Left lobe of liver (tissue), 2 donors: ENCODE data around the gene ZNF628. TPM values are rescaled to one million over a fixed set of nuclear protein-coding genes. Genes with fewer than 3 reads are reported as not detected.
"Not testable (repeated sequence)": the region's sequence is repeated elsewhere in the genome, so short reads cannot be mapped to it uniquely, and the experiment has no call there.

Experiments
- ATAC-seq: fragments of 200-7000 bp; cut with Tn5 transposase; one replicate; pipeline ENCODE4 v1.9.1; 2020; ENCODE audit warnings: mild to moderate bottlenecking, moderate library complexity
- DNase-seq: peaks from one replicate; pipeline ENCODE4 v3.0.0-alpha.2; 2020; ENCODE audit warnings: low spot score
- total RNA-seq: library from RNA; stranded (reverse); gene quantifications from one replicate; pipeline ENCODE4 v1.2.1, GENCODE V29; 2021
- donor health status: DM: no; HTN: no; CAD: no; lungs with moderate emphysema.
- donor health status: DM: no; HTN: yes; CAD: no.

The ZNF628 gene
- total RNA-seq, 1 donor from 2014 or later, result 5.3 TPM

DNA sequence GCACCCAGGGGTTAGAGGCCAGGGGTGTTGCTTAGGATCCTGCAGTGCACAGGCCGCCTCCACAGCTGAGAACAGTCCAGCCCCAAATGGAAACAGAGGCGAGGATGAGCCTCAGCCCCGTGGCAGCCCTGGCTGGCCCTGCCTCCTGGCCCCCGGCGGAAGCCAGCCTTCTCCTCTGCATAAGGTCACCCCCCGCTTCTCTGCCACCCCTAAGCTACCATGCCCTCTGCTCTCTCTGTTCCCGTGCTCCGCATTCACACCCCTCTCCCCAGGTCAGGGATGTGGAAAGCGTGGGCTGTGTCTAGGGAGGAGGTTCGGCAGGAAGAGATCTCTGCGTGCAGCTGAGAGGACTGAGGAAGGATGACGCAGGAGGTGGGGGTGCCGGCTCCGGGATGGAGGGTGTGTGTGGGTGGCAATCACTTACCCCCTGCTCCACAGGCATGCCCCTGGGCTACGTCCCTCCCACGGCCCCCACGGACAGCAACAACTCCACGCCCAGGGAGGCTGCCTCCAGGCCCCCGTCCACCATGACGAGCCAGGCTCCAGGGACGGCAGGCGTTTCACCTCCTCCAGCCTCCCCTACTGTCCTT lies 17.9 kb downstream of the ZNF628 start:
- ATAC-seq, result peak; percentile 35
- DNase-seq, result no peak

DNA sequence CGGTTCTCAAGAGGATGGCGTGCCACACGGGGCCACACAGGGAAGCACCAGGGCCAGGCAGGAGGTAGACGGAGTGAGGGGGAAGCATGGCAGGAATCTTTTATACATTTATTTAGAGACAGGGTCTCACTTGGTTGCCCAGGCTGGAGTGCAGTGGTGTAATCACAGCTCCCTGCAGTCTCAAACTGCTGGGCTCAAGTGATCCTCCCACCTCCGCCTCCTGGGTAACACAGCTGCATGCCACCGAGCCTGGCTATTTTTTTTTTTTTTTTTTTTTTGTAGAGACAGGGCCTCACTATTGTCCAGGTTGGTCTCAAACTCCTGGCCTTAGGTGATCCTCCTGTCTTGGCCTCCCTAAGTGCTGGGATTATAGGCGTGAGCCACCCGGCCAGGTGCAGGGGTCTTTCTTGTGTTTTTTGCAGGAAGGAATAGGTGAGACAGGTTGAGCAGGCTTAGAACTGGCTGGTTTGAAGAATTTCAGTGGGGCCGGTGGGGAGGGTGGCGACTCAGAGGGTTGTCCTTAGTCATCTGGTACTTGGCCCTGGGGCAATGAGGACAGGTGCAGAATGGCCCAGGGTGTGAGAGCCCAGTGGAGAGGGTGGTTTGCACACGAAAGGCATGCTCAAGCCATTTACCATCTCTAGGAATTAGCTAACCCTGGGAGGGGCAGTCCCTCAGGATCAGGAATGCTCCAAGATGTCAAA lies 19.4 kb downstream of the ZNF628 start:
- DNase-seq (no peak), ATAC-seq (no peak)

DNA sequence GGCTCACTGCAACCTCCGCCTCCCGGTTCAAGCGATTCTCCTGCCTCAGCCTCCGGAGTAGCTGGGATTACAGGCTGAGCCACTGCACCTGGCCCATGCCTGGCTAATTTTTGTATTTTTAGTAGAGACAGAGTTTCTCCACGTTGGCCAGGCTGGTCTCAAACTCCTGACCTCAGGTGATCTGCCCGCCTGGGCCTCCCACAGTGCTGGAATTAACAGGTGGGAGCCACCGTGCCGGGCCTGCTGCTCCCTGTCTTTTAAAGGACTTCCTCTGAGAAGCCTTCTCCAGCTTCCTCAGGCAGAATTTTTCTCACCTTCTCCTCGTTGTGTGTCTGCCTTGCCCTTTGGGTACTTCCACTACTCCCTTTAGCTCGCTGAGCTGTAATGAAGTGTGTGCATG lies 20.4 kb downstream of the ZNF628 start:
- DNase-seq, ATAC-seq: not testable (repeated sequence)

DNA sequence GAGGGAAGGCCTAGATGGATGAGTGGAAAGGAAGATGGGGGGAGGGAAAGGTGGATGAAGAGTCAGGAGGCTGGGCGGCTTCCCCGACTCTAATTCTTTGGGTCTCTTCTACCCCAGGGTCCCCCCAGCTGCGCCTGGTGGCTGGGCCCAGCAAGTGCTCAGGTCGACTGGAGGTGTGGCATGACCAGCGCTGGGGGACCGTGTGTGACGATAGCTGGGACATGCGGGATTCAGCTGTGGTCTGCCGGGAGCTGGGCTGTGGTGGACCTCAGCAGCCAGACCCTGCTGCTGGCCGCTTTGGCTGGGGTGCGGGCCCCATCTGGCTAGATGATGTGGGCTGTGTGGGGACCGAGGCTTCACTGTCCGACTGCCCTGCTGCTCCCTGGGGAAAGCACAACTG lies 21.3 kb downstream of the ZNF628 start:
- ATAC-seq (no peak), DNase-seq (no peak)

DNA sequence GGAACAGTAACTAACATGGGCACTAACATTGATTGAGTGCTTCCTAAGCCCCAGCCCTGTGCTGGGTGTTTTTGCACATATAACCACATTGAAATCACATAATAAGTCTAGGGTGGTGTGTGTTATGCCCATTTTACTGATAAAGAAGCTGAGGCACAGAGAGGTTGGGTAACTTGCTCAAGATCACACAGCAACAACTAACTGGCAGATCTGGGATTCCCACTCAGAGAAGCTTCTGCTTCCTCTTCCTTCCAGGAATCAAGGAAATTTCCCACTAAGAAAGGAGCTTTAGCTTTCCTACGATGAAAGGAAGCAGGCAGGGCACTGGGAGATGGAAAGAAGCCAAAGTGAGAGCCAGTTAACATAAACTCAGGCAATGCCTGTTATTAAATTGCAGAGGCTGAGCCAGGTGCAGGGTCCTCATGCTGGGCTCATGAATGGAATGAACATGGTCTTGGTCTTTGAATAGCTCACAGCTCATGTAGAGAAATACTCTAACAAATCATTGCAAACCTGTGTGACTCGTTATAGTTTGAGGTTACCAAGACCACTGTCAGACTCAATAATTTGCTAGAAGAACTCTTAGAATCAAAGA lies 21.9 kb downstream of the ZNF628 start:
- no peak for DNase-seq
- ATAC-seq, result no peak

DNA sequence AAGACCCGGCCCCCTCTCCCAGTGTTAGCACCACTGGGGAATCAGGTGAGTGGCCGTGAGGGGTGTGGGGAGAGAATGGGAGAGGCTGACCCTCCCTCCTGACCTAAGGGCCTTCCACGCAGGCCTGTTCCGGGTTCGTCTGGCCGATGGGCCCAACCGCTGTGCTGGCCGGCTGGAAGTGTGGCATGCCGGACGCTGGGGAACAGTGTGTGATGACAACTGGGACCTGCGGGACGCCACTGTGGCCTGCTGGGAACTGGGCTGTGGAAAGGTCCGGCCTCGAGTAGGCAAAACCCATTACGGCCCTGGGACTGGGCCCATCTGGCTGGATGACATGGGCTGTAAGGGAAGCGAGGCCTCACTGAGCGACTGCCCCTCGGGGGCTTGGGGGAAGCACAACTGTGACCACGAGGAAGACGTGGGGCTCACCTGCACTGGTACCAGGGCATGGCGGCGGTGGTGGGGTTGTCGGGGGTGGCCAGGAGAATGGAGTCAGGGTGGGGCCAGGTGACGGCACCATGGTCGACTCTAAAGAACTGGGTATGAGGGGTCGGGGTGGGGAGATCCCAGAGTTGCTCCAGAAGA lies 24.0 kb downstream of the ZNF628 start:
- ATAC-seq (no peak), DNase-seq (no peak)

DNA sequence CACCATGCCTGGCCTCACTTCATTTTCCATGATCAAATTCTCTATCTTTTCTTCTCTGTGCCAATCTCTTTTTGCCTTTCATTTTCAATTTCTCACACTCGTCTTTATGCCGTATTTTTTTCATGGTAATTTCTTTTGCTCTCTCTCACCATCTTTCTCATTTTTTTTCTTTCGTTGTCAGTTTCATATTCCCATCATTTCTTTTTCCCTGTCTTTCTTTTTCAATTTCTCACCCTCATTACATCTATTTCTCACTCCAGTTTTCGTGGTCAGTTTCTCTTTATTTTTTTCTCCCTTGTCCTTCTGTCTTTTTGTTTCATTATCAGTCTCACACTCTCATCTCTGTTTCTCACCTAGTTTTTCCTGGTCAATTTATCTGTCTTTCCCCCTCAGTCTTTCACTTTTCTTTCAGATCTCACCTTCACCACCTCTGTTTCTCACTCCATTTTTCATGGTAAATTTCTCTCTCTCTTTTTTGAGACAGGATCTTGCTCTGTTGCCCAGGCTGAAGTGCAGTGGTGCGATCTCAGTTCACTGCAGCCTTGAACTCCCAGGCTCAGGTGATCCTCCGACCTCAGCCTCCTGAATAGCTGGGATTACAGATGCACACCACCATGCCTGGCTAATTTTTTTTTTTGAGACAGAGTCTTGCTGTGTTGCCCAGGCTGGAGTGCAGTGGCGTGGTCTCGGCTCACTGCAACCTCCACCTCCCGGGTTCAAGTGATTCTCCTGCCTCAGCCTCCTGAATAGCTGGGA lies 26.0 kb downstream of the ZNF628 start:
- no peak for ATAC-seq

DNA sequence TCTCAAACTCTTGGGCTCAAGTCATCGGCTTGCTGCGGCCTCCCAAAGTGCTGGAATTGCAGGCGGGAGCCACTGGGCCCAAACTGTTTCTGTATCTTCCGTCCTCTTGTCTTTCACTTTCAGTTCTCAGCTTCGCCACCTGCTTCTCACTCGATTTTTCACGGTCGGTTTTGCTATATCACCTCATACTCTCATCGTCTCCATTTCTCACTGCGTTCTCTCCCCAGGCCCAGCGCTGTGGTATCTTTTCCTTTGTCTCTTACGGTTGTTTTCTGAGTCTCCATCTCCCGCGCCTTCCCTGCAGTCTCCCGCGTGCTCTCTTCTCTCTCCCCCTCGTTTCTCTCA lies 26.7 kb downstream of the ZNF628 start:
- no peak for DNase-seq
- ATAC-seq, result no peak

More for the DNA sequence above, 26.0 kb downstream of the ZNF628 start:
- DNase-seq, result no peak

DNA sequence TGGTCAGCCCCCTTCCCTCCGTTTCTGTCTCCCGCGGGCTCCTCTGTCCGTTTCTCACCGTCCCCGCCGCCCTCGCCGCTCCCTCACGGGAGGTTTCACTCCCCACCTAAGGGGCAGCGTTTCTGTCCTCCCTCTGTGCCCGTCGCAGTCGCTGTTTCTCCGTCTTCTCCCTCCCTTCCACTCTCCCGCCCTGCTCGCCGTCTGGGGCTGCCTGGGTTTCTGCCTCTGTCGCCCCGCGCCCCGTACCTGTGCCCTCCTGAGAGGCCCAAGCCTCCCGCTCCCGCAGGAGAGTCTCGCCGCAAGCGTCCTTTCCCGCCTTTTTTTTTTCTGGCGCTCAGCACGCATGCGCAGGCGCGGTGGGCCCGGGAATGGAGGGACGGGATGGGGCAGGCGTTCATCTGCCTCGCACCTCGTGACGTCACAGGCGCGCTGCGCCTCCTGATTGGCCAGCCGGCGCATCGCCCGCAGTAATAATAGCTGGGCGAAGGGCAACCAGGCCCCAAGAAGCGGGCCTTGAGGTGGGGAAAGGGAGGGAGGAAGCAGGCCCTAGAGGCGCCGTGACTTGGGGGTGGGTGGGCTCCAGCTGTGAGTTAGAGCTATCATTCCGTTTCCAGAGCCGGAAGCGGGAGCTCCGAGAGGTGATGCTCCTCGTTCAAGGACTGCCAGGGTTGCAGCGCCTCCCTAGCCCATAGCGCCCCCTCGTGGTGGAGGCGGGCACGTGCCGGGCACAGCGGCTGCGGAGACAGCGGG lies 27.3 kb downstream of the ZNF628 start:
- ATAC-seq, result peak; percentile 94
- peak; percentile 82 for DNase-seq

DNA sequence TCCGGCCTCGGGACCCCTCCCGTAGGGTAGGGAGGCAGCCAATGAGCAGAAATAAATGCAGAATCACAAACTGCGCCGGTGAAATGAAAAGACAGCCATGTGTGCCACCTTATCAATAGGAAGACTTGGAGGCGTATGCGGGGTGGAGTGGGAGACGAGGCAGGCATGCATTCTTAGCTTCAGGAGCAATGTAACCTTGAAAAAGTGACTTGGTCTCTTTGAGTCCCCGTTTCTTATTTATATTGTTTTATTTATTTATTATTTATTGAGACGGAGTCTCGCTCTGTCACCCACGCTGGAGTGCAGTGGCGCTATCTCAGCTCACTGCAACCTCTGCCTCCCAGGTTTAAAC lies 27.8 kb downstream of the ZNF628 start:
- ATAC-seq (no peak), DNase-seq (no peak)

DNA sequence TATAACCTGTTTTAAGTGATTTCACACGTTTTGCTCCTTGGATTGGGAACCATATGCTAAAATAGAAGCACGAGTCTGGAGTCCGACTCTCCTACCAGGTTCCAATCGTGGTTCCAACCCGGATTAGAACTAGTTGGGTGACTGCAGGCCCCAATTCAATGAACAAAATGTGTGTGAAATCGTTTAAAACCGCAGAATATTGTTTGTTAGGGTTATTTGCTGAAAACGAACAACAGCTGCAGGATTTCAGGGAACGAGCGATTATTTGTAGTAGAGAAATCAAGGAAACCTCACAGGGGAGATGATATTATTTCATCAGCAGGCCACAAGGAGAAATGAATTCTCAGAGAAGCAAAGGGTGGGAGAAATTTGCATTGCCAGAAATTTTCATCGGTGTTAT lies 28.6 kb downstream of the ZNF628 start:
- DNase-seq (no peak), ATAC-seq (no peak)

DNA sequence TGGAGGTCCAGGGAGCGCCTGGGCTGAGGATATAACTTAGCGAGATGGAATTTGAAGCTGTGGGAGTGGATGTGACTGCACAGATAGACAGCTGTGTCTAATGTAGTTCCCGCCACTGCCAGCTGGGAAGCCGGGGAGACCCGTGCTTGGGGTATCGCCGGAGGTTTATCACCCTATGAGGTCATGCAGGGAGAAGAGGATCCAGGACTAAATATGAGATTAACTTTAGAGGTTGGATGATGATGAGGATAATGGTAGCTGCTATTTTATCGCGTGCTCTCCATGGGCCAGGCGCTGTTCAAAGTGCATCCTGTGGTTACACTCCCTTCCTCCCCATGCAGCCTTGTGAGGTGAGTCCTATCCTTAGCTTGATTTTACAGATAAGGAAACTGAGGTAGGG lies 31.7 kb downstream of the ZNF628 start:
- ATAC-seq (no peak), DNase-seq (no peak)

DNA sequence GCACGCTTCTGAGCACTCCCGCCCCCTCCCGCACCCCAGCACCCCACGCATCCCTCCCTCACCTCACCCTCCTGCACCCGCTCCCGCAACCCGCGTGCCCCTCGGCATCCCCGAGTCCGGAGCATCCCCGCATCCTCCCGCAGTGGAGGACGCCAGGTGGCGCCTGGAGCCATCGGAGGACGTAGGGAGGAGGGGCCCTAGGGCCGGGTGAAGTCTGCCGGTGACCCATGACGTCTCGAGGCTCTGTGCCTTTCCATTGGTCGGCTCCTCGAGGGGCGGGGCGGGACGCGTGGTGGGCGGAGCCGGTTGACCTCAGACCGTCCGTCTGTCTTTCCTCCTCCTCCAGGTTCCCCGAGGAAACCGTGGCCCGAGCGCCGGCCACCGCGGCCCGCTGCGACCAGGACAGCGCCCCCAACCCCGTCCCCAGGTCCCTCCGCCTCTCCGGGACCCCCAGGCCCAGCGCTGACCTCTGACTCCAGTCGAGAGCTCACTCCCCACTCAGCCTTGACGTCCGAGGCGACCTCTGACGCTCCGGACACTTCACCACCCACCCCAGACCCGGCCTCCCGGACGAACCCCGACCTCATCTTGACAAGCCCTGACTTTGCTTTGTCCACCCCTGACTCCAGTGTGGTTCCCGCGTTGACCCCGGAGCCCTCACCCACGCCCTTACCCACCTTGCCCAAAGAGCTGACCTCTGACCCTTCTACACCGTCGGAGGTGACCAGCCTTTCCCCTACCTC lies 40.6 kb downstream of the ZNF628 start:
- ATAC-seq (peak; percentile 100), DNase-seq (peak; percentile 95)

DNA sequence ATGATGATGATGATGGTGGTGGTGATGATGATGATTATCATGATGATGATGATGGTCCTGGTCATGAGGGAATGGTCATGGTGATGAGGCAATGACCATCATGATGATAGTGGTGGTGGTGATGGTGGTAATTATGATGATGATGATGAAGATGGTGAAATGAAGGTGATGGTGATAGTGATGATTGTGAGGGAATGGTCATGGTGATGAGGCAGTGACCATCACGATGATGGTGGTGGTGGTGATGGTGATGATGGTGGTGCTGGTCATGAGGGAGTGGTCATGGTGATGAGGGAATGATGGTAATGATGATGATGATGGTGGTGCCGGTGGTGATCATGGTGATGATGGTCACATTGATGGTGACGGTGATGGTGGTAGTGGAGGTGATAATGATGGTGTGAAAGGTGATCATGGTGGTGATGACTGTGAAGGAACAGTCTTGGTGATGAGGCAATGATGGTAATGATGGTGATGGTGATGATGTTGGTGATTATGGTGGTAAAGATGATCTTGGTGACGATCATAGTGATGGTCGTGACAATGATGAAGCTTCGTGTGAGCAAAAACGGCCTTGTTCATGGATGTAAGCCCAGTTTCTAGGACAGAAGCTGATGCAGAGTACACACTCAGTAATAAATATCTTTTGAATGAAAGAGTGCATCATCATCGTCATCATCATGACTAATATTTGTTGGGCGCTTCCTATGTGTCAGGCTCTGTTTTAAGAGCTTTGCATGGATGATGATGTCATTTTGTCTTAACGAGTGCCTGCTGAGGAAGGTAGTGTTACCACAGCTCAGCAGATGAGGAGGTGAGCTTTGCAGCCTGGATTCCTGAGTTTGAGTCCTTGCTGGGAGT lies 43.3 kb downstream of the ZNF628 start:
- DNase-seq (no peak), ATAC-seq (no peak)

DNA sequence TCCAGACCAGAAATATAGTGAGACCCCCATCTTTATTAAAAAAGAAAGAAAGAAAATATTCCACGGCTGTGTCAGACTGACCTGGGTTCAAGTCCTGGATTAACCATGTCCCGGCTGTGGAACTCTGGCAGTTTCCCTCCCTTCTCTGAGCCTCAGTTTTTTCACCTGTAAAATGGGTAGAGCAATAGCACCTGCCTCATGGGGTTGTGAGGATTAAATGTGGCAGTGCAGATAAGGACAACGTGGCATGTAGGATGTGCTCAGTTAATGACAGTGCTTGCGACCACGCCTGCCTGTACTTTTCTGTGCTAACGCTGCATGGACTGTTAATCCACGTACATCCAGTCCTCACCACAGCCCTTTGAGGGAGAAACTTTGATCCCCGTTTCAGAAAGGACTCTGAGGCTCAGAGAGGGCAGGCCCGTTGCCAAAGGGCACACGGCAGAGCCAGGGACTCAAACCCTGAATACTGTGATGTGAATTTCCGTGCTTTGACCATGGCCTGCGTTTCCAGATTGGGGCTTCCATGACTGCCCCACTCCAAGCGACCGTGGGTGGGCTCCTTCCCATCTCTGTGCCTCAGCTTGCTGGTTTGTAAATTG lies 44.4 kb downstream of the ZNF628 start:
- ATAC-seq, result no peak
- no peak for DNase-seq

DNA sequence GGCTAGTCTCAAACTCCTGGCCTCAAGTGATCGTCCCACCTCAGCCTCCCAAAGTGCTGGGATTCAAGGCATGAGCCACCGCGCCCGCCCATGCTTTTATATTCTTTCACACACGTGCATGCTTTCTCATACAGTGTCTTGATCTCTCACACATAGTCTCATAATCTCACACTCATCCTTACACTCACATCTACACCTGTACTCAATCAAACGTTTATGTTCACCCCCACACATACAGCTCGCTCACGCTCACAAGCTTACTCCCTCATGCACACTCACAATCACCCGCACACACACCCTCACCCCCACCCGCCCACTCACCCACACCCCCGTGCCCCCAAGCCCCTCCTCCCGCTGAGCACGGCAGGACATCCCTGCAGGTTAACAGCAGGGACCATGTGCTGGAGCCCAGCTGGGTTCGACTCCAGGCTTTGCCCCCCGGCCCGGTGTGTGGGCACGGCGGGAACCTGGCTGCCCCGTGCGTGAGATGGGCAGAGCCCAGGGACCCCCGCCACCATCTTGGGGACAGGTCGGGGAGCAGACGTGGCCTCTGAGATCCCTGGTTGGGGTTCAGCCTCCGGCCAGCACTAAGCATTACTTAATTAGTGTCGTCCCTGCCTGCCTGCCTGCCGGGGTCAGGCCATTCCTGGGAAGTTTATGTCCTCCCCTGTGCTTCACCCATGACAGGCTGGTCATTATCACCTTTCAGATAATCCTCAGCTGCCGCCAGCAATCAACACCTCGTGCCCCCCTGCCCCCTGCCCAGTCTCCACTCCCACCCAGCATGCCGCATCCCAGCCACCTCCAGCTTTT lies 49.1 kb downstream of the ZNF628 start:
- no peak for DNase-seq
- ATAC-seq, result no peak

DNA sequence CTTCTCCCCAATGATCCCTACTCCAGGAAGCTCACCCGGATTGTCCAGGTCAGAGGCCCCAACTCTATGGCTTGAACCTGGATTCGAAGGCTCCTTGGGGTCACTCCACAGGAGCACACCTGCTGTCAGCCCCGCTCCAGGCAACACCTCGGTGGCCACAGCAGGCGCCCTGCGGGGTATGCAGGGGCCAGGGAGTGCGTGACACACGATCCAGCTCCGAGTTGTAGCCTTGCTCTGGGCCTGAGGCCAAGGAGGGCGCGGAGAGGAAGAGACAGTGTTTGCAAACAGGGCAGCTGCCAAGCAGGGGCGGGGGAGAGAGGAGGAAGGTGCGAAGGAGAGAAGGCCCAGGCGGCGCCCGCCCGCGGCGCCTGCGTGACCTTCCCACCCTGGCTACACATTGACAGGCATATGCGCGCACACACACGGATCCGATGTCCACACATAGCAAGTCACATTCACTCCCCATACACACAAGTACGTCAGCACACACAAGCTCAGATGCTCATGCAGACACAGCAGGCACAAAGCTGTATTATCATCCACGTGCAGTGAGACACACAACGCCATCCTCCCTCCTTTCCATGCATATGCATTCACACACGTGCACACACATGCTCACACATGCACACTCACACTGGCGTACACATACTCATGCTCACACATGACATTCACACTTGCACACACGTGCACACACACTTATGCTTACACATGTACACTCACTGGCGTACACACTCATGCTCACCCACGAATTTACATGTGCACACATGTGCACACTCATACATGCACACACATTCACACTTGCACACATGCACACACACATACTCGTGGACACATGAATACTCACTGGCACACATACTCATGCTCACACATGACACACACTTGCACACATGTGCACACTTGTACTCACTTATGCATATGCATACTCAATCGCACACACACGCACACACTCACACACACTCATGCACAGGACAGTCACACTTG lies 50.1 kb downstream of the ZNF628 start:
- ATAC-seq (peak; percentile 85), DNase-seq (peak; percentile 58)
